ENCODE measurements around the gene C10orf120. TPM values are rescaled to one million over a fixed set of nuclear protein-coding genes. Genes with fewer than 3 reads are reported as not detected.
A peak's percentile ranks its signal among the peaks of the same experiment; 100 is the strongest.

The C10orf120 gene
- total and polyA plus RNA-seq, 2 donors = 0.02 TPM; not detected in 1

DNA sequence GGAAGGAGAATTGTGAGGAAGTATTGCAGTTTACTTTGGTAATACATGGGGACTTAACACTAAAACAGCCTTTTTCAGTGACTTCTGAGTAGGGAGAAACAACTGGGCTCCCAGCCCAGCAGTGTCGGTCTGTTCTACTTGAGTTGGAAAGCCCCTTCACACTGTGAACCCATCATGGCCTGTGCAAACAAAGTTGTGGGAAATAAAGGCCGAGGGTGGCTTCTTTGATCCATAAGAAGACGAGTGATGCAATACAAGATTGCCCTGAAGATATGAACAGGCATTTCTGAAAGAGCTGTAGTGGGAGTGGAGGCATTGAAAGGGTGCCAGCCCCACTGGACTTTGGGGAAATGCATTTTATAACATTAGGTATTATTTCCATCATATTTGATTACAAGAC, 28.3 kb downstream of the C10orf120 start:
- Histone ChIP-seq H3K9me3 (ENCODE audit: control insufficient read depth in 2 of 2, insufficient read depth in 1 of 2, low read length in 1 of 2) (no peaks in the 10 kb centered on the region), H3K27me3 (ENCODE audit: control insufficient read depth in 2 of 2, insufficient read depth in 1 of 2, low read length in 1 of 2) (no peaks in the 10 kb centered on the region), H3K4me1 (ENCODE audit: control insufficient read depth in 2 of 2, insufficient read depth in 2 of 2, low read length in 2 of 2) (no peaks in the 10 kb centered on the region), H3K36me3 (ENCODE audit: control insufficient read depth in 2 of 2, insufficient read depth in 2 of 2, low read length in 1 of 2) (no peaks in the 10 kb centered on the region), H3K27ac (ENCODE audit: low read depth in 1 of 2, low read length in 1 of 2) (no peak overlapping the region), H3K4me3 (ENCODE audit: low read length in 2 of 2) (no peak overlapping the region)
- WGBS = 83% methylated on average over 3 of the region's 3 CpGs
- peak in 1 of 9 donors; percentile 5 for DNase-seq (ENCODE audit: low read depth in 6 of 9, low spot score in 9 of 9)

DNA sequence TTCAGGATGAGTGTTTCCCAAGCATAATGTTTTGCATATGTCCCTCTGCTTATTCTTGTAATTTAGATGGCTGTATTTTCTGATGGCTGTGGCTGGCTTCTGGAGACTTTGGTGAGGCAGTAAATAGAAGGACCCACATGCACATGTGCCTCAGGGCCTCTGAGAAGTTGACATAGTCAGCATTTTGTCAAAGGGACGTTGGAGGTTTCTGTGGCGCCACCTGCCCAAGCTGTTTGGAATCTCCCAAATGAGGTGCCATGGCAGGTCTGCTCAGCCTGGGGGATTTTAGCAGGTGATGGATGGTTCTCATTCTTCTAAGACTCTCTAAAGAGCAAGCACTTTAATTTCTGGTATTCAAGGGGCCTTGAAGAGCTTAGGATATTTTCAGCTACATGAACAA, 29.8 kb downstream of the C10orf120 start:
- WGBS = 63% methylated on average over 2 of the region's 2 CpGs
- Histone ChIP-seq H3K27me3 (ENCODE audit: control insufficient read depth in 2 of 2, insufficient read depth in 1 of 2, low read length in 1 of 2) (no peaks in the 10 kb centered on the region), H3K27ac (ENCODE audit: low read depth in 1 of 2, low read length in 1 of 2) (no peak overlapping the region), H3K4me1 (ENCODE audit: control insufficient read depth in 2 of 2, insufficient read depth in 2 of 2, low read length in 2 of 2) (no peaks in the 10 kb centered on the region), H3K9me3 (ENCODE audit: control insufficient read depth in 2 of 2, insufficient read depth in 1 of 2, low read length in 1 of 2) (no peaks in the 10 kb centered on the region), H3K4me3 (ENCODE audit: low read length in 2 of 2) (no peak overlapping the region), H3K36me3 (ENCODE audit: control insufficient read depth in 2 of 2, insufficient read depth in 2 of 2, low read length in 1 of 2) (no peaks in the 10 kb centered on the region)
- DNase-seq (ENCODE audit: low read depth in 6 of 9, low spot score in 9 of 9) = no peak

DNA sequence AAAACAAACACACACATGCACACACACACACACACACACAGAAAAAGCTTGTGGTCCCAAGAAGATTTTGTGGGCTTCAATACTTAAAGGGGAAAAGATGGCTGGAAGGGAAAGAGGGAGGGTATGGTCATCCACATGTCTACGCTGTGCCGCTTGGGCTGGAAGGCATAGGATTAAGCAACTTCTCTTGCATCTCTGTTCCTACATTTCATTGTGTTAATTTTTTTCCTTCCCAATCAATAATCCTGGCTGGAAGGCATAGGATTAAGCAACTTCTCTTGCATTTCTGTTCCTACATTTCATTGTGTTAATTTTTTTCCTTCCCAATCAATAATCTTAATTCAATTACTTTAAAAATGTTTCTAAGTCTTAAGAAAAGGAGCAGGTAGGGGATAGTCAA, 30.6 kb downstream of the C10orf120 start:
- over 99% methylated on average over 2 of the region's 2 CpGs for WGBS
- Histone ChIP-seq H3K27ac (ENCODE audit: low read depth in 1 of 2, low read length in 1 of 2) (no peak overlapping the region), H3K9me3 (ENCODE audit: control insufficient read depth in 2 of 2, insufficient read depth in 1 of 2, low read length in 1 of 2) (no peaks in the 10 kb centered on the region), H3K4me3 (ENCODE audit: low read length in 2 of 2) (no peak overlapping the region), H3K4me1 (ENCODE audit: control insufficient read depth in 2 of 2, insufficient read depth in 2 of 2, low read length in 2 of 2) (no peaks in the 10 kb centered on the region), H3K36me3 (ENCODE audit: control insufficient read depth in 2 of 2, insufficient read depth in 2 of 2, low read length in 1 of 2) (no peaks in the 10 kb centered on the region), H3K27me3 (ENCODE audit: control insufficient read depth in 2 of 2, insufficient read depth in 1 of 2, low read length in 1 of 2) (no peaks in the 10 kb centered on the region)
- DNase-seq (ENCODE audit: low read depth in 6 of 9, low spot score in 9 of 9) = no peak

DNA sequence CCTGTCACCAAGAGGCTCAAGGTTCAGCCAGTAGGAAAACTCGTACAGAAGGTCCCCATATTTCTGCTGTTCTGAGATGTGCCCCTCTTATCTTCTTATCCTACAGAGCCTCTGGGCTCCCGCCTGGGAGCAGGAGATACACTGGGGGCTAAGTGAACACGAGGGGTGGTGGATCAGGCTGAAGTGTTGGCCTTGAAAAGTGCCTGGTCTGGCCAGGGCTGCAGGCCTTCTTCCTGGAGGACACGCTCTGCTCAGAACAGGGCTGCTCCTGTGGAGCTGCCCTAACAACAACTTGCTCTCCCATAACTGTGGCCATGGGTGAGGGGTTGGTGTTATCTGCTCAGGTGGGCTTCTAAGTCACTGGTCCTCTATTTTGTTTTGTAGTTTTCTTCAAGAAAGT, 33.7 kb downstream of the C10orf120 start:
- H3K4me1 ChIP-seq (ENCODE audit: control insufficient read depth in 2 of 2, insufficient read depth in 2 of 2, low read length in 2 of 2) = no peaks in the 10 kb centered on the region
- no peaks in the 10 kb centered on the region for H3K27me3 ChIP-seq (ENCODE audit: control insufficient read depth in 2 of 2, insufficient read depth in 1 of 2, low read length in 1 of 2)
- WGBS = 83% methylated on average over 4 of the region's 4 CpGs
- H3K36me3 ChIP-seq (ENCODE audit: control insufficient read depth in 2 of 2, insufficient read depth in 2 of 2, low read length in 1 of 2) = no peaks in the 10 kb centered on the region
- H3K27ac ChIP-seq (ENCODE audit: low read depth in 1 of 2, low read length in 1 of 2) = no peak overlapping the region
- H3K9me3 ChIP-seq (ENCODE audit: control insufficient read depth in 2 of 2, insufficient read depth in 1 of 2, low read length in 1 of 2) = no peaks in the 10 kb centered on the region
- no peak for DNase-seq (ENCODE audit: low read depth in 6 of 9, low spot score in 9 of 9)
- no peak overlapping the region for H3K4me3 ChIP-seq (ENCODE audit: low read length in 2 of 2)

DNA sequence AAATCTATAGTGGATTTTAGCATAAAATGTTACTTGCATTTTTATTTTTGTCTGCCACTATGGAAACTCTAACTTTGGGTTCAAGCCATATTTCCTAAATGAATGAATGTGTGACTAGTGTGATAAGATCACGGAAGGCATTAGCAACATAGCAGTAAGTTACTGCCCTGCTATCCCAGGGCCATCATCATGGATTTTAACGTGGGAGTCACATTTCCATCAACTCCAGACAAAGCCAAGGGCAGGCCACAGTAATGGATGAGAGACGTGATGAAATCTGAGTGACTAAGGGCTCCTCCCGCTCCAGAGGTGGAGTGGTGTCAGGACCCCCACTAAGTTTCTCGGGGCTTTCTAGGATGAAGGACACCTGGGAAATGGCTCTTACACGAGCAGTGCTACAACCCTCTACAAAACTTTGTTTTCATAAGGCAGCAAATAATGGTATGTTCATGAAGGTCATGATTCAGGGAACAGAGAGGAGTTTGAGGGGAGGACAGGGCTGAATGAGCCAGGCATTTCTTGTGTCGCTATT, 34.3 kb downstream of the C10orf120 start:
- H3K4me1 ChIP-seq (ENCODE audit: control insufficient read depth in 2 of 2, insufficient read depth in 2 of 2, low read length in 2 of 2) = no peaks in the 10 kb centered on the region
- no peaks in the 10 kb centered on the region for H3K36me3 ChIP-seq (ENCODE audit: control insufficient read depth in 2 of 2, insufficient read depth in 2 of 2, low read length in 1 of 2)
- no peak for DNase-seq (ENCODE audit: low read depth in 6 of 9, low spot score in 9 of 9)
- H3K27me3 ChIP-seq (ENCODE audit: control insufficient read depth in 2 of 2, insufficient read depth in 1 of 2, low read length in 1 of 2) = no peaks in the 10 kb centered on the region
- 83% methylated on average over 7 of the region's 7 CpGs for WGBS
- no peak overlapping the region for H3K27ac ChIP-seq (ENCODE audit: low read depth in 1 of 2, low read length in 1 of 2)
- no peak overlapping the region for H3K4me3 ChIP-seq (ENCODE audit: low read length in 2 of 2)
- H3K9me3 ChIP-seq (ENCODE audit: control insufficient read depth in 2 of 2, insufficient read depth in 1 of 2, low read length in 1 of 2) = no peaks in the 10 kb centered on the region

DNA sequence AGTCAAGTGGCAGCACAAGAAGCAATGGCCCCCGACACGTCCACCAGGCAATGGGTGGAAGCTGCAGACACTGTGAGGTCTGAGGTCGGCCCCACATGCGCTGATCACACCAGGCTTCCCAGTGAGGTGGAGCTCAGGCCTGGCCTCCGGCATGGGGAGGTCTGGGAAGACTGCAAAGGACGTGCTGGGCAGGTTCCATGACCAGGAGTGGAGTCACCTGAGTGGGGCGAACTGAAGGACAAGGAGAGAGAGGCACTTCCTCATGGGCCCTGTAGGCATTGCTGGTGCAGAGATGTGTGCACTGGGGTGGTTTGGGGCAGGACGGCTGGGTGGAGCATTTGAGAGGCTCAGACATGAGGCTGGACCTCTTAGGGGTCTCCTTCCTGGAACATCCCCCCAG, 35.1 kb downstream of the C10orf120 start:
- no peak for DNase-seq (ENCODE audit: low read depth in 6 of 9, low spot score in 9 of 9)
- Histone ChIP-seq H3K4me3 (ENCODE audit: low read length in 2 of 2) (no peak overlapping the region), H3K27me3 (ENCODE audit: control insufficient read depth in 2 of 2, insufficient read depth in 1 of 2, low read length in 1 of 2) (no peaks in the 10 kb centered on the region), H3K9me3 (ENCODE audit: control insufficient read depth in 2 of 2, insufficient read depth in 1 of 2, low read length in 1 of 2) (no peaks in the 10 kb centered on the region), H3K4me1 (ENCODE audit: control insufficient read depth in 2 of 2, insufficient read depth in 2 of 2, low read length in 2 of 2) (no peaks in the 10 kb centered on the region), H3K36me3 (ENCODE audit: control insufficient read depth in 2 of 2, insufficient read depth in 2 of 2, low read length in 1 of 2) (no peaks in the 10 kb centered on the region), H3K27ac (ENCODE audit: low read depth in 1 of 2, low read length in 1 of 2) (no peak overlapping the region)
- WGBS = 87% methylated on average over 8 of the region's 8 CpGs

DNA sequence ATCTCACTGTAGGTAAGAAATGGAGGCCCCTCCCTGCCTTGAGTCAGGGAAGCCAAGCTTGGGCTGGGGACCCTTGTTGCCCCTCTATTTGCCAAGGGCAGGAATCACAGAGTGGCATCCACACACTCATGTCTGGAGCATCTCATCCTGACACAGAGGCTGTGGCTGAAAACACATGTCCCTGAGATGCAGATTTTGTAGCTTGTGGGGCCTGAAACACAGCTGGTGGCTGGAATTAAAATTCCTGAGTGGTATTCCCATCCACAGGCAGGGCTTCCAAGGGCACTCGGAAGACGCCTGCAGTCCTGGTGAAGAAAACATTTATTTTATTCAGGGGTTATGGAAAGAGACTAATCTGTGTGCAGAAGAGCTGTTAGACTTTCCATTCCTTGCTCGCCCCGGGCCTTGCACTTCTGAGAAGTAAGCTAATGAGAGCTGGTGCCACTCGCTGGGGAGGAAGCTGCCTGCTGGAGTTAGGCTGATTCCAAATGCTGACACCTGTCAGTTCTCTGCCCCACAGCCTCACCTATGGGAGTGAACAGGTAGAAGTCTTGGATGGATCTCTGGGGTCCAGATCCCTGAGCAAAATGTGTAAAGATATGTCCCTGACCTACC, 36.0 kb downstream of the C10orf120 start:
- H3K27me3 ChIP-seq (ENCODE audit: control insufficient read depth in 2 of 2, insufficient read depth in 1 of 2, low read length in 1 of 2) = no peaks in the 10 kb centered on the region
- no peaks in the 10 kb centered on the region for H3K4me1 ChIP-seq (ENCODE audit: control insufficient read depth in 2 of 2, insufficient read depth in 2 of 2, low read length in 2 of 2)
- no peak overlapping the region for H3K27ac ChIP-seq (ENCODE audit: low read depth in 1 of 2, low read length in 1 of 2)
- H3K36me3 ChIP-seq (ENCODE audit: control insufficient read depth in 2 of 2, insufficient read depth in 2 of 2, low read length in 1 of 2) = no peaks in the 10 kb centered on the region
- H3K9me3 ChIP-seq (ENCODE audit: control insufficient read depth in 2 of 2, insufficient read depth in 1 of 2, low read length in 1 of 2) = no peaks in the 10 kb centered on the region
- no peak overlapping the region for H3K4me3 ChIP-seq (ENCODE audit: low read length in 2 of 2)
- DNase-seq (ENCODE audit: low read depth in 6 of 9, low spot score in 9 of 9) = no peak
- WGBS = 83% methylated on average over 5 of the region's 5 CpGs

DNA sequence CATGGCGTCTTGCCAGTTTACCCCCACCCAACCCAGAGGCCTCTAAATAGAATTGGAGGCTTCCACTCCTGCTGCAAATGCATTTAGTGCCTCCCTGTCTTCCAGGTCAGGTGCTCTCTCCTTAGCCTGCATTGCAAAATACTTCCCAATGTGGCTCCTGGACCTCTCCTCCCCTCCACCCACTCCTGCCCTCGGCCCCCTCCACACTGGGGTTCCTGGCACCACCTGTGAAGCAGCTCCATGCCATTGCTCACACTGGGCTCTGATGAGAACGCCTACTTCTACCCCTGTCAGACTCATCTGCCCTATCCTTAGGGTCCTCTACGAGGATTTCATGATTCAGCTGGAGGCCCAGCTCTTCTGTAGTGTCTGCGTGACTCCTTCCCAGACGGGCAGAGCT, 37.4 kb downstream of the C10orf120 start:
- WGBS = 81% methylated on average over 6 of the region's 6 CpGs
- Histone ChIP-seq H3K27ac (ENCODE audit: low read depth in 1 of 2, low read length in 1 of 2) (no peak overlapping the region), H3K9me3 (ENCODE audit: control insufficient read depth in 2 of 2, insufficient read depth in 1 of 2, low read length in 1 of 2) (no peaks in the 10 kb centered on the region), H3K4me1 (ENCODE audit: control insufficient read depth in 2 of 2, insufficient read depth in 2 of 2, low read length in 2 of 2) (no peaks in the 10 kb centered on the region), H3K4me3 (ENCODE audit: low read length in 2 of 2) (no peak overlapping the region), H3K27me3 (ENCODE audit: control insufficient read depth in 2 of 2, insufficient read depth in 1 of 2, low read length in 1 of 2) (no peaks in the 10 kb centered on the region), H3K36me3 (ENCODE audit: control insufficient read depth in 2 of 2, insufficient read depth in 2 of 2, low read length in 1 of 2) (no peaks in the 10 kb centered on the region)
- DNase-seq (ENCODE audit: low read depth in 6 of 9, low spot score in 9 of 9) = no peak

DNA sequence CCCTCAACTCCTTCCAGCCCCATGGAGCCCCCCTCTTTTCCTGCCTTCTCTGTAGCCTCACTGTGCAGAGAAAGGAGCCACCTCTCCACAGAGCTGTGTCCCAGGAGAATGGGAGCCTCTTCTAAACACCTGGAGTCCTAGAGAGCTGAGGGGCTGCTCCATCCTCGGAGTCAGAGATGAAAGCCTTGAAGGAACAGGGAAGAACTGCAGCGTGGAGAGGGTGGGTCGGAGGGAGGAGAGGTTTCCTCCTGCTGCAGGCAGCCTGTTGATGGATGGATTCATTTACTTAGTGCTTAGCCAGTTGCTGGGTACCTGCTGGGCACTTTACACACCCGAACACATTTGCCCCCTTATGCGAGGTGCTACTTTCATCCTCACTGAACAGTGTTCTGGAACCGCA, 39.0 kb downstream of the C10orf120 start:
- Histone ChIP-seq H3K9me3 (ENCODE audit: control insufficient read depth in 2 of 2, insufficient read depth in 1 of 2, low read length in 1 of 2) (no peaks in the 10 kb centered on the region), H3K36me3 (ENCODE audit: control insufficient read depth in 2 of 2, insufficient read depth in 2 of 2, low read length in 1 of 2) (no peaks in the 10 kb centered on the region), H3K4me3 (ENCODE audit: low read length in 2 of 2) (no peak overlapping the region), H3K4me1 (ENCODE audit: control insufficient read depth in 2 of 2, insufficient read depth in 2 of 2, low read length in 2 of 2) (no peaks in the 10 kb centered on the region), H3K27ac (ENCODE audit: low read depth in 1 of 2, low read length in 1 of 2) (no peak overlapping the region), H3K27me3 (ENCODE audit: control insufficient read depth in 2 of 2, insufficient read depth in 1 of 2, low read length in 1 of 2) (no peaks in the 10 kb centered on the region)
- WGBS = 90% methylated on average over 6 of the region's 6 CpGs
- DNase-seq (ENCODE audit: low read depth in 6 of 9, low spot score in 9 of 9) = no peak

All from thymus (tissue), 11 donors.